ENCODE results near the gene WNK1. TPM values are rescaled to one million over a fixed set of nuclear protein-coding genes. Genes with fewer than 3 reads are reported as not detected.
"Not testable (repeated sequence)": the region's sequence is repeated elsewhere in the genome, so short reads cannot be mapped to it uniquely, and the experiment has no call there.

WNK1 gene
- total and polyA plus RNA-seq, 12 donors: 14.2 to 315 (median 123) TPM

DNA sequence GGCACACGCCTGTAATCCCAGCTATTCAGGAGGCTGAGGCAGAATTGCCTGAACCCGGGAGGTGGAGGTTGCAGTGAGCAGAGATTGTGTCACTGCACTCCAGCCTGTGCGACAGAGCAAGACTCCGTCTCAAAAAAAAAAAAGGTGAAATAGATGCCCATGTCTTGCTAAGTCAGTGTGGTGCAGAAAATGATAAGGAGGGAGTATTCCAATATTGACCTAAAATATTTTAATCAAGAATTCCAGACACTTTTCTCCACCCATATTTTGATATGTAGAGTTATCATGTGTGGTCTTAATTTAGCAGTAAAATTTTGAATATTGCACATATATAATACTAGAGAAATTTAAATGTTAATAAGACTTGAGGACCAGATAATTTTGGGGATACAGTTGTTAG lies 57.7 kb downstream of the WNK1 start:
- no peaks in the 10 kb centered on the region for H3K9me3 ChIP-seq (replicated peaks in 1 of 3)
- H3K36me3 ChIP-seq (replicated peaks in 1 of 2): no peaks in the 10 kb centered on the region
- H3K27ac ChIP-seq: no peak overlapping the region
- peaks cover 14 to 35% of the 10 kb centered on the region in 2 donors for H3K4me1 ChIP-seq (replicated peaks in 1 of 2)
- 65 to 96% (median 88%) methylated on average over 4 of the region's 4 CpGs for WGBS, 4 donors
- H3K4me3 ChIP-seq: no peak overlapping the region
- DNase-seq: no peak
- TF ChIP-seq CTCF (IDR thresholded peaks at IDR 0.05) (no peak), POLR2A (IDR thresholded peaks at IDR 0.05) (no peak)
- H3K27me3 ChIP-seq: no peaks in the 10 kb centered on the region
- intact Hi-C loops (cut with DNase I): loop anchor here (5.0 to 10.0 kb wide), 2 partner anchors 55 to 243 kb away; partner anchors contain the start of gene WNK1 (in 1 of the 2)

DNA sequence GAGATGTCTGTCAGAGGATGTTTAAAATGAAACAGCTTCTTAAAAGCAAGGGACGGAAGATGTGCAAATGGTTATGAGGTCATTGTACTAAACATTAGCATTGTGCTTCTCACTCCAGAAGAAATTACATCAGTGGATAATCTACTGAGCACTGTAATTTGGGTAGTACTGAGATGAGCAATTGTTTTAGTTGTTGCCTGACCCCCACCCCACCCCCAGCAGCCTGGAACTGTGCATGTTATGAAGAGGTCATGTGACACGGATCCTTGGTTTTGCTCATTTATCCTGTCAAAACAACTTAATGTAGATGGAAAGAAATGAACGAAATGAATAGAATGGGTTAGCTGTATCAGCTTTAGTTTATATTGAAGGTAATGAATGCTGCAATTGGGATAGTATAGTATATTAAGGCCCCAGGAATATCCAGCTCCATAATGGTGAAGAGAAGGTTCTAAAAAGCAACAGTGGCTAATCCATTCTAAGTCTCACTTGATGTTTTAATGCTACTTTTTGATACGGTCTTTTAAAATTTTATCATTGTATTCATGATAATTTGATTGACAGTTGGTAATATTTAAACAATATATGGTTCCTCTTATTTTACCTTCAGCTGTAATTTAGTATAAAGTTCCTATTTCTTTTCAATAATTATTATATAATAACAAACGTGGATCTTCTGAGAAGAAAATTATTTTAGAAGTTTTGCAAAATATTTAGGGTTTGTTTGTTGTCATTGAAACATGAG lies 58.5 kb downstream of the WNK1 start:
- H3K9me3 ChIP-seq (replicated peaks in 1 of 3): no peaks in the 10 kb centered on the region
- no peaks in the 10 kb centered on the region for H3K36me3 ChIP-seq (replicated peaks in 1 of 2)
- no peak overlapping the region for H3K4me3 ChIP-seq
- intact Hi-C loops (cut with DNase I): loop anchor here (5.0 to 10.0 kb wide), 2 partner anchors 56 to 244 kb away; partner anchors contain the start of gene WNK1 (in 1 of the 2)
- H3K27me3 ChIP-seq: no peaks in the 10 kb centered on the region
- DNase-seq: no peak
- no peak for TF ChIP-seq POLR2A (IDR thresholded peaks at IDR 0.05)
- no peak for TF ChIP-seq CTCF (IDR thresholded peaks at IDR 0.05)
- peaks cover 14 to 29% of the 10 kb centered on the region in 2 donors for H3K4me1 ChIP-seq (replicated peaks in 1 of 2)
- H3K27ac ChIP-seq: no peak overlapping the region
- 44 to 56% (median 48%) methylated on average over 5 of the region's 5 CpGs for WGBS, 4 donors

DNA sequence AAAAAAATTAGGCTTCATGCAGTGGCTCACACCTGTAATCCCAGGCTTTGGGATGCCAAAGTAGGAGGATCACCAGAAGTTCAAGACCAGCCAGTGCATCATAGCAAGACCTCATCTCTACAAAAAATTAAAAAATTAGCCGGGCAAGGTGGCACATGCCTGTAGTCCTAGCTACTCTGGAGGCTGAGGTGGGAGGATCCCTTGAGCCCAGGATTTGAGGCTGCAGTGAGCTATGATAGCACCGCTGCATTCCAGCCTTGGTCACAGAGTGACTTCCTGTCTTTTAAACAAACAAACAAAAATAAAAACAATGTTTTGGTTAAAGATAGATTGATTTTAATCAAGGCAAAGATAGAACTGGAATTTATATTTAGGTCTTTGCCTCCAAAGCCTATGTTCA lies 60.6 kb downstream of the WNK1 start:
- no peaks in the 10 kb centered on the region for H3K27me3 ChIP-seq
- H3K9me3 ChIP-seq (replicated peaks in 1 of 3): no peaks in the 10 kb centered on the region
- no peak overlapping the region for H3K27ac ChIP-seq
- 90 to 95% (median 94%) methylated on average over 2 of the region's 2 CpGs for WGBS, 4 donors
- H3K4me3 ChIP-seq: no peak overlapping the region
- intact Hi-C loops (cut with DNase I): loop anchor here (5.0 to 10.0 kb wide), 2 partner anchors 58 to 246 kb away; partner anchors contain the start of gene WNK1 (in 1 of the 2)
- no peaks in the 10 kb centered on the region for H3K36me3 ChIP-seq (replicated peaks in 1 of 2)
- peaks cover 7 to 18% of the 10 kb centered on the region in 2 donors for H3K4me1 ChIP-seq (replicated peaks in 1 of 2)
- TF ChIP-seq POLR2A (IDR thresholded peaks at IDR 0.05) (no peak), CTCF (IDR thresholded peaks at IDR 0.05) (no peak)
- no peak for DNase-seq

GRCh38 chr12:817456-817855 lies 65.1 kb downstream of the WNK1 start:
- not testable (repeated sequence) for H3K9me3 ChIP-seq (replicated peaks in 1 of 3); DNase-seq; H3K27ac ChIP-seq; H3K36me3 ChIP-seq (replicated peaks in 1 of 2); H3K4me3 ChIP-seq; H3K27me3 ChIP-seq
- 83 to 95% (median 88%) methylated on average over 9 of the region's 9 CpGs for WGBS, 4 donors
- peaks cover 0 to 20% of the 10 kb centered on the region in 2 donors for H3K4me1 ChIP-seq (replicated peaks in 1 of 2)
- intact Hi-C loops (cut with DNase I): loop anchor here (5.0 to 10.0 kb wide), 3 partner anchors 63 to 250 kb away; partner anchors contain the start of gene WNK1 (in 2 of the 2)

All from adrenal gland (tissue), 12 donors.